Thyroid gland (tissue), 4 donors: ENCODE measurements around the gene C20orf141. TPM values are rescaled to one million over a fixed set of nuclear protein-coding genes. Genes with fewer than 3 reads are reported as not detected.

Experiments
- DNase-seq, 2 donors: peaks; one replicate each; pipeline ENCODE4 v3.0.0-alpha.2; 2019
- H3K27ac ChIP-seq, 3 donors: fragments of 200-600 bp; sonication (generic); 1 replicate in 2 of 3; 2 replicates in 1 of 3; pipeline ENCODE4 v1.5.1; 2016 to 2019; ENCODE audit warnings: mild to moderate bottlenecking in 1 of 3, moderate library complexity in 1 of 3
- H3K27me3 ChIP-seq: fragments of 200-600 bp; sonication (generic); one replicate; pipeline ENCODE4 v1.5.1; 2019
- H3K36me3 ChIP-seq, 2 donors: fragments of 200-600 bp; sonication (generic); one replicate each; pipeline ENCODE4 v1.5.1; 2016 to 2019
- H3K4me1 ChIP-seq, 2 donors: fragments of 200-600 bp; sonication (generic); one replicate each; pipeline ENCODE4 v1.5.1; 2017 to 2019
- H3K4me3 ChIP-seq, 3 donors: fragments of 200-600 bp; sonication (generic); replicated peaks in 1 of 3; 1 replicate in 2 of 3; 2 replicates in 1 of 3; pipeline ENCODE4 v1.5.1; 2016; ENCODE audit warnings: mild to moderate bottlenecking in 1 of 3
- H3K9me3 ChIP-seq: fragments of 200-600 bp; sonication (generic); one replicate; pipeline ENCODE4 v1.5.1; 2017
- CTCF ChIP-seq, 6 experiments: fragments of 200-600 bp in 3 of 6; fragments of 450-650 bp in 3 of 6; sonication (generic) in 3 of 6; IDR thresholded peaks; one replicate each; pipeline ENCODE4 v1.5.1; 2016 to 2019; ENCODE audit warnings: antibody characterized with exemption in 6 of 6, mild to moderate bottlenecking in 2 of 6, inconsistent platforms in 1 of 6, moderate library complexity in 1 of 6
- POLR2A ChIP-seq, 2 donors: fragments of 450-650 bp; IDR thresholded peaks; one replicate each; pipeline ENCODE4 v1.6.1; 2017; ENCODE audit warnings: antibody characterized with exemption in 2 of 2, mild to moderate bottlenecking in 2 of 2, moderate library complexity in 1 of 2
- WGBS, 2 donors: methylation state at CpG; one replicate each; pipeline ENCODE4 v1.1.5; 2017; 5-methylcytosine and 5-hydroxymethylcytosine counted together
- intact Hi-C: fragments of 100-400 bp; cut with DNase I; formaldehyde crosslinking; loops from one replicate; pipeline ENCODE4 v1.15.1; 2023
- total RNA-seq, 4 donors: library from RNA; depleted of rRNA; stranded (reverse); fragments of >200 nt; gene quantifications; one replicate each; pipeline ENCODE4 v1.2.3, GENCODE V29; 2016

Gene C20orf141
- total RNA-seq, 4 donors from 2014 or later, result not detected

GRCh38 chr20:2793471-2793870, 21.3 kb upstream of the C20orf141 start:
- Histone ChIP-seq H3K9me3 (no peaks in the 10 kb centered on the region), H3K4me1 (no peaks in the 10 kb centered on the region), H3K27ac (no peak overlapping the region), H3K36me3 (no peaks in the 10 kb centered on the region), H3K4me3 (no peak overlapping the region), H3K27me3 (no peaks in the 10 kb centered on the region)
- intact Hi-C loops, result no loop called here
- WGBS, 2 donors, result 89 to 94% methylated on average over 6 of the region's 6 CpGs
- DNase-seq, result no peak
- no peak for TF ChIP-seq CTCF (IDR thresholded peaks at IDR 0.05)
- no peak for TF ChIP-seq POLR2A (IDR thresholded peaks at IDR 0.05)

- no peaks in the 10 kb centered on the region for H3K36me3 ChIP-seq
- no peak overlapping the region for H3K27ac ChIP-seq
- H3K9me3 ChIP-seq, result no peaks in the 10 kb centered on the region
- no peak for DNase-seq
- H3K4me3 ChIP-seq, result no peak overlapping the region
- no peaks in the 10 kb centered on the region for H3K4me1 ChIP-seq
- TF ChIP-seq CTCF (IDR thresholded peaks at IDR 0.05), result no peak
- no peak for TF ChIP-seq POLR2A (IDR thresholded peaks at IDR 0.05)
- WGBS, 2 donors, result 87 to 91% methylated on average over 21 to 23 of the region's 23 CpGs
- no peaks in the 10 kb centered on the region for H3K27me3 ChIP-seq
- intact Hi-C loops, result no loop called here
These were observed 20.5 kb upstream of the C20orf141 start for GRCh38 chr20:2794202-2794748.

GRCh38 chr20:2794866-2795447, 19.8 kb upstream of the C20orf141 start:
- H3K27me3 ChIP-seq, result no peaks in the 10 kb centered on the region
- H3K4me1 ChIP-seq, result peaks cover 0 to 2% of the 10 kb centered on the region in 2 donors
- no peak overlapping the region for H3K27ac ChIP-seq
- no peak for DNase-seq
- no peaks in the 10 kb centered on the region for H3K36me3 ChIP-seq
- intact Hi-C loops, result no loop called here
- H3K9me3 ChIP-seq, result no peaks in the 10 kb centered on the region
- TF ChIP-seq CTCF (IDR thresholded peaks at IDR 0.05) (no peak), POLR2A (IDR thresholded peaks at IDR 0.05) (no peak)
- no peak overlapping the region for H3K4me3 ChIP-seq
- WGBS, 2 donors, result 85 to 87% methylated on average over 9 to 11 of the region's 11 CpGs

- Histone ChIP-seq H3K4me1 (peaks cover 3 to 7% of the 10 kb centered on the region in 2 donors), H3K27ac (no peak overlapping the region), H3K9me3 (no peaks in the 10 kb centered on the region), H3K27me3 (no peaks in the 10 kb centered on the region), H3K36me3 (no peaks in the 10 kb centered on the region), H3K4me3 (no peak overlapping the region)
- WGBS, 2 donors, result 92 to 94% methylated on average over 17 to 24 of the region's 24 CpGs
- no peak for DNase-seq
- intact Hi-C loops, result no loop called here
- TF ChIP-seq POLR2A (IDR thresholded peaks at IDR 0.05) (no peak), CTCF (IDR thresholded peaks at IDR 0.05) (no peak)
These were observed 19.3 kb upstream of the C20orf141 start for GRCh38 chr20:2795451-2795850.

GRCh38 chr20:2796011-2796660, 18.7 kb upstream of the C20orf141 start:
- Histone ChIP-seq H3K27ac (no peak overlapping the region), H3K9me3 (no peaks in the 10 kb centered on the region), H3K4me1 (peaks cover 10 to 11% of the 10 kb centered on the region in 2 donors), H3K36me3 (no peaks in the 10 kb centered on the region), H3K4me3 (no peak overlapping the region), H3K27me3 (no peaks in the 10 kb centered on the region)
- 92 to 94% methylated on average over 15 to 18 of the region's 20 CpGs for WGBS, 2 donors
- intact Hi-C loops, result no loop called here
- no peak for DNase-seq
- TF ChIP-seq CTCF (IDR thresholded peaks at IDR 0.05) (no peak), POLR2A (IDR thresholded peaks at IDR 0.05) (no peak)
